ENCODE measurements around the gene PVR.
"Not testable (repeated sequence)": the region's sequence is repeated elsewhere in the genome, so short reads cannot be mapped to it uniquely, and the experiment has no call there.

Gene PVR, protein sequence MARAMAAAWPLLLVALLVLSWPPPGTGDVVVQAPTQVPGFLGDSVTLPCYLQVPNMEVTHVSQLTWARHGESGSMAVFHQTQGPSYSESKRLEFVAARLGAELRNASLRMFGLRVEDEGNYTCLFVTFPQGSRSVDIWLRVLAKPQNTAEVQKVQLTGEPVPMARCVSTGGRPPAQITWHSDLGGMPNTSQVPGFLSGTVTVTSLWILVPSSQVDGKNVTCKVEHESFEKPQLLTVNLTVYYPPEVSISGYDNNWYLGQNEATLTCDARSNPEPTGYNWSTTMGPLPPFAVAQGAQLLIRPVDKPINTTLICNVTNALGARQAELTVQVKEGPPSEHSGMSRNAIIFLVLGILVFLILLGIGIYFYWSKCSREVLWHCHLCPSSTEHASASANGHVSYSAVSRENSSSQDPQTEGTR

DNA sequence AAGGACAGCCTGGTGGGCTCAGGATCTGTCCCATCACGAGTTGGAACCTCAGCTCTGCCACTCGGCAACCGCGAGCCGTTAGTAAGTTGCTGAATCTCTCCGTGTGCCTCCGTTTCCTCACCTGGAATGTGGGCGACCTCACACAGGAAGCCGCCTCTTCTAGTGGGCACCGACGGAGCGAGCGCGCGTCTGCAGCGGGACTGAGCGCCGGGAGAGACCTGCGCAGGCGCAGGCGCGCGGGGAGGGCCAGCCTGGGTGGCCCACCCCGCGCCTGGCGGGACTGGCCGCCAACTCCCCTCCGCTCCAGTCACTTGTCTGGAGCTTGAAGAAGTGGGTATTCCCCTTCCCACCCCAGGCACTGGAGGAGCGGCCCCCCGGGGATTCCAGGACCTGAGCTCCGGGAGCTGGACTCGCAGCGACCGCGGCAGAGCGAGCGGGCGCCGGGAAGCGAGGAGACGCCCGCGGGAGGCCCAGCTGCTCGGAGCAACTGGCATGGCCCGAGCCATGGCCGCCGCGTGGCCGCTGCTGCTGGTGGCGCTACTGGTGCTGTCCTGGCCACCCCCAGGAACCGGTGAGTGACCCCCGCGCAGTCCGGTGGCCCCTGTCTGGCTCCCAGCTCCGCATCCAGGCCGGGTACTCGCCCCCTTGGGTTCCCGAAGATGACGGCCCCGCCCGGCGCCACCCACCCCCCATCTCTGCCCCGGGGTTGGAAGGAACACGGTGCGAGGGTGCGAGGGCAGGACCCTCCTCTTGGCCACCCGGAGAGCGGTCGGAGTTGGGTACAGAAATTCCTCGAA, at the start of gene PVR:
TSS of gene PVR (plus strand) at position 306 of the 797 bp plus-strand sequence. CDS start at position 493, 187 bp downstream.
- DNase-seq = peak; percentile 15

DNA sequence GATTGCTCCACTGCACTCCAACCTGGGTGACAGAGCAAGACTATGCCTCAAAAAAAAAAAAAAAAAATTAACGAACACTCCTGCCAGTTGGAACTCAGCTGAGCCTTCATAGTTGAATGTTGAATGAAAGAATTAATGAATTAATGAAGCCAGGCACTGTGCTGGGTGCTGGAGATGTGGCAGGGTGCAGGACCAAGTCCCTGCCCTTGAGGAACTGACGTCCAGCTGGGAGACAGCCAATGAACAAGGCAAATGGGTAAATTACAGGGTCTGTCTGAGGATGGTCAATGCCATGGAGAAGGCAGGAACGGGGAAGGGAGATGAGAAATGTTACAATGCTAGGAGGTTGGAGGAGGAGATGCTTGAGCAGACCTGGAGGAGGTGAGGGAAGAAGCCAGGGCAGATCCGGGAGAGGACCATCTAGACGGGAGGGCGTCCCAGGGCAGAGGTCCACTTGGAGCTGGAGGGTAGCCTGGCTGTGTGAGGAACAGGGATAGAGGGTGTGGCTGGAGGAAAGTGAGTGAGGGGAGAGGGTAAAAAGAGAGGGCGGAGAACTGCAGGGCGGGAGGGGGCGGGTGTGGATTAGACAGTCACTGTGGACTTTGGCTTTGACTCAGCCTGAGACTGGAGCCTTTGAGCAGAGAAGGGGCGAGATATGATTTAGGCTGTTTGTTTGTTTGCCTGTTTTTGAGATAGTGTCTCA, 47.1 kb upstream of the PVR start:
- no peak for DNase-seq

DNA sequence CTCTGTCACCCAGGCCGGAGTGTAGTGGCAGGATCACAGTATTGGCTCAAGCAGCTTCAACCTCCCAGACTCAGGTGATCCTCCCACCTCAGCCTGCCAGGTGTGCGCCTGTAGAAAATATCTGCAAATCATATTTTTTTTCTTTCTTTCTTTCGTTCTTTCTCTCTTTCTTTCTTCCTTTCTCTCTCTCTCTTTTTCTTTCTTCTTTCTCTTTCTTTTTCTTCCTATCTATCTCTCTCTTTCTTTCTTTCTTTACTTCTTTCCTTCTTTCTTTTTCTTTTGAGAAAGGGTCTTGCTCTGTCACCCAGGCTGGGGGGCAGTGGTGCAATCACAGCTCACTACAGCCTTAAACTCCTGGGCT, 46.6 kb upstream of the PVR start:
- no peak for DNase-seq

DNA sequence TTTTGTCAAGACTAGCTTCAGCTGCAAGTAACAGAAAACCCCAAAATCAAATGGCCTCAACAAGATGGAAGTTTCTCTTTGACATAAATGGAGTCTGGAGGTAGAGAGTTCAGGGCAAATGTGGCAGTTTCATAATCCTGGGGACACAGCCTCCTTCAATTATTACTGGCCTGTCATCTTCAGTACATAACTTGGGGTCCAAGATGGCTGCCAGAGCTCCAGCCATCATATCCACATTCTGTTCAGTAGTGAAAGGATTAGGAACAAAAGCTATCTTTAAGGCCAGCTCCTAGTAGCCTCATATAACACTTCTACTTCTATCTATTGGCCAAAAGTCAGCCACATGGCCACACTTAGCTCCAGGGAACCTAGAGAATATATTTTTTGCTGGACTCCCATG, 45.4 kb upstream of the PVR start:
- DNase-seq = no peak

DNA sequence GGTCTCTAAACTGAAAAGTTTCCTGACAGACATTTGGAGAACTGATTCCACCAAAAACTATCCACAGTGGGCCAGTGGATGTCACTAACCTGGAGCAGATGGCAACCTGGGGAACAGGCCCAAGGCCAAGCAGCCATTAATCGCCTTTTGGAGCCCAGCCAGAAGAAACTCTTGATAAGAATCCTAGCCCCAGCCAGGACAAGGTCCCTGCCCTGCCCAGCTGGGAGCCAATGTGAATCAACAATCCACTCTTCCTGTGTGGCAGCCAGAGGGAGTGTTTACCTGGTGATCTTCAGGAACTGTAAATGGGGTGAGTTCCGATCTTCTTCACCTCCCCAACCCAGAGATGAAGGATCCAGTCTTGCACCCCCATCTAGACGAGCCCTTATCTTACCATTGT, 44.8 kb upstream of the PVR start:
- DNase-seq = no peak

DNA sequence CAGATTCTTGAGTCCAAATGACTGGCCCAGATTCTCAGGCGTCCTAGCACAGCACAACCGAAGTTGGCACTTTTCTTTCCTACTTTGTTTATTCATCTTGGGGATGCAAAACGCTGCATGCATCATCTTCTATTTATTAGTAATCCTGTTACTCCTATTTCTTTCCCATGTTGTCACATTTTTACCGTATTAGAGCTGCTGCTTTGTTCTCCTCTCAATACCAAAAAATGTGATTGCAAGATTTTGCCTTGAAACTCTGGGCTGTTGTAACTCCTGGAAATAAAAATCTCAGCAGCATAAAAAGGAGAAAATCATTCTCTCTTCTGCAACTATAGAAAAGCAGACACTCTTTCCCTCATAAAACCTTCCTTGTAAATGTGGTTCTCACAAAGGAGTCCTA, 43.2 kb upstream of the PVR start:
- DNase-seq = no peak

DNA sequence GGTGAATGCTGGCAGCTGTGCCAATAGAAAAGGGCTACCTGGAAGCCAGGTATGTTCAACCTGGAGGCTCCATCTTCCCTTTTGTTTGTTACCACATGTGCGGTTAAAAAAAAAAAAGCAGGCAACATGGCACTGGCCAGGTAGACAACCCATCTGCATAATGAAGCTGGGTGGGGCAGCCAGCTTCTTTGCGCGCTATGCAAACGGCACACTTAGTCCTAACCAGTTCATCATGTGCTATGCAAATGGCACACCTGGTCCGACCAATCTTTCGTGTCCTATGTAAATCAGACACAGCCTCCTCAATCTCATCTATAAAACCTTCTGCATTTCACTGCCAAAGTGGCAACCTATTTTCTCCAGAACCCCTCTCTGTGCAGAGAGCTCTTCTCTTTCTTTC, 41.6 kb upstream of the PVR start:
- DNase-seq = no peak

DNA sequence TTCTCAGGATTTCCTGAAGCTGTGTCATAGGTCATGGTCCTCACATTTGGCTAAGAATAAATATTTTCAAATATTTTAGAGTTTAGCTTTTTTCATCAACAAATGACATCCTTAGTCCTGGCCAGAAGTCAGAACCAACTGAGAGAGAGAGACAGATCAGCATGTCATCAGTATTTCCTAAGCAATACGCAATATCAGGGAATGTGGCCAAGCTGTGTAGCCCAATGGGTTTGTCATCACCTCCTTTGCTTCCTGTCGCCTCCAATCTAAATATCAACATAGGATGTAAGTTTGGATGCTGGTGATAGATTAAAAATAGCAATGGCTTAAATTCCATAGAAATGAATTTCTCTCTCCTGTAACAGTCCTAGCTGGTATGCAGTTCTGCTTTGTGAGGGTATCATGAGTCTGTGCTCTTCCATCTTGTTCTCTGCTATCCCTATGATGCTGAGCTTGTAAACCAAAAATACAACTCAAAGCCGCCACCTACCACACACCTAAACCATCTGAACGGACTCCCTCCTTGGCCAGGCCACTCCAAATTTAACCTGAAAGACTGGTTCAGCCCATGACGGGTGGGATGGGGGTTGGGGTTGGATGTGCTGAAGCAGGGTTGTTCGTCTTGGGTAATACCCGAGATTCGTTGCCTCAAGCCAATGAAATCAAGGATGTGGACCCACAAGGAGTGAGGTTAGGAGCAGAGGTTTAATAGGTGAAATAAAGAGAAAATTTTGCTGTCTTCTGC, 40.3 kb upstream of the PVR start:
- no peak for DNase-seq

DNA sequence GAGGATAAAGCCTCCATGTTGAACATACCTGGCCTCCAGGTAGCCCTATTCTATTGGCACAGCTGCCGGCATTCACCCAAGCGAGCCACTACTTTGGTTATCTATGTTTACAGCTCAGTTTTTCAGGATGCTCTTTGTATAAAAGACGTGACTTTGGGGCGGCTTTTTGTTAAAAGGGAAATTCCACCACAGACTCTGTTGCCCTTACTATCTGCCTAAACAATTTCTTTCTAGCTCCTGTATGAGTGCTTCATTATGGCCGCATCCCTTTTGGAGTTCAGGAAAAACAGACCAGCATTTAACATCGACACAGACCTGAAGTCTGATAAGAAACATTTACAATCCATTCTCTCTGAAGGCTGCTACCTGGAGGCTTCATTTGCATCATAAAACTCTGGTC, 39.5 kb upstream of the PVR start:
- no peak for DNase-seq

DNA sequence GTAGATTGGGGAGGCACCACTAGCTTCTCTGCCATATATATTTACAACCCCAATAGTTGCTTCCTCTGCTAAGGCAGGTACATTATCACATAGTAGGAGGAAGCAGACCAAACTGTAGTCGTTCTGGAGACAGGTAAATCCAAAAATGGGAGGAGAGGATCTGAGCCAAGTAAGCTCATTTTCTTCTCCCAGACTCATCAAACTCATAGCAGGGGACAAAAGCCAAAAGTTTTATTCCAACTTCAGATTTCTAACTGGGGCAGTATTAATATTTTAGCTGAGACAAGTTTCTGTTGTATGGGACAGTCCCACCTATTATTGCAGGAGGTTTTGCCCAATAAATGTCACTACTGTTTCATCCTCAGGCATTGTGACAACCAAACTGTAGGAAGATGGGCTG, 38.2 kb upstream of the PVR start:
- DNase-seq = no peak

DNA sequence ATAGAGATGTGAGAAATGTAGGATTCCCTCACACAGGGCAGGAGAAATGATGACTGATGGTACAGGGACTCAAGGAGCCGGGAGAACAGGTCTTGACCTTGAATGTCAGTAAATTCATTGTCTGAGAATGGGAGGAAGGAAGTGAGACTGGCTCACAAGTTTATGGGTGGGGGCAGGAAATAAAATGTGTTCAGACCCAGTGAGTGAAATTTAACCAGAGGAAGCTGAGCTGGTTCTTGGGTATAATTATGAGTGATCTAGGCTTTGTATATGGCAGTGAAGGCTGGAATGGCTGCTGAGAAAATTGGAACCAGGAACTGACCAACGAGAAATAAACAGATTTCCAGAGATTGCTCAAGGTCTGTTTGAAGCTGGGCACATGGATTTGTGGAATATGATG, 36.7 kb upstream of the PVR start:
- DNase-seq = no peak

DNA sequence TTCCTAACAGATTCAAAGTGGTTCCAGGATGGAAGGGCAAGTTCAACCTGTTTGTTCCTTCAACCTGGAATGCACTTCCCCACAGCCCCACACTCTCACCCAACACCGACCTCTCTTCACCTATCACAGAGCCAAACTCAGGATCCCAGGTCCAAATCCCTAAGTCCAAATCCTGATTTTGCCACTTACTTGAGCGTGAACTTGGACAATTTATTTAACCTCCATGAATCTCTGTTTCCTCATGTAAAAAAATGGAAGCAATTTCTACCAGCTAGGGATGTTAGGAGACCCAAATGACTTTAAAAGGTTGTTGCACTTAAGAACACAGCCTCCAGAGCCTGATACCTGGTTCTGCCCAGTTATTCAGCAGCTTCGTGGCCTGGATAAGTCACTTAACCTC, 35.8 kb upstream of the PVR start:
- no peak for DNase-seq

DNA sequence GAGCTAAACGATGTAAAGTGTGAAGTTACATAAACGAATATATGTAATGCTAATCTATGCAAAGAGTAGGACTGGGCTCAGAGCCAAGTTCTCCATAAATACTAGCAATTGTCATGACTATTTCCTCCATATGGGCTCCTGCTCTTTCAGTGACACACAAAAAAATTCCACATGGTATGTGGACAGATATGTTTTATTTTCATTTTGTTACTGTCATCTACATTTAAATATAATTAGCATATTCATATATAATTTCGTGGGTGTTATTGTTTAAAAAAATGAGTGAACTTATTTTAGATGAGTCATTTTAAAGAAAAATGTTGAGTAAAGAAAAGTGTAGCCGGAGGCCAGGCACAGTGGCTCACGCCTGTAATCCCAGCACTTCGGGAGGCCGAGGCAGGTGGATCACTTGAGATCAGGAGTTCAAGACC, 35.3 kb upstream of the PVR start:
- DNase-seq = no peak

DNA sequence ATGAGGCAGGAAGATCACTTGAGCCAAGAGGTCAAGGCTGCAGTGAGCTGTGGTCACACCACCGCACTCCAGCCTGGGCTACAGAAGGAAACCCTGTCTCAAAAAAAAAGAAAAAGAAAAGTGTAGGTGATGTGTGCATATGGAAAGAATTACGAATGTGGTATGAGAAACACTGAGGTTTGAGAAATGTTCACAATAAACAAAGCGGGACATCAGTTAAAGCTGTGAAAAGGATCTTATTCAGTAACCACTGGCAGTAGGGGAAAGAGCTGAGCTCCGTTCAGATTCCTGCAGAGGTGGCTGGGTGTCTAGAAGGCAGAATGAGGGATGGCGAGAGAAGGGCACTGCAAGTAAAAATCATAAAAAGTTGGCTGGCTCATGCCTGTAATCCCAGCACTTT, 34.5 kb upstream of the PVR start:
- DNase-seq = no peak

DNA sequence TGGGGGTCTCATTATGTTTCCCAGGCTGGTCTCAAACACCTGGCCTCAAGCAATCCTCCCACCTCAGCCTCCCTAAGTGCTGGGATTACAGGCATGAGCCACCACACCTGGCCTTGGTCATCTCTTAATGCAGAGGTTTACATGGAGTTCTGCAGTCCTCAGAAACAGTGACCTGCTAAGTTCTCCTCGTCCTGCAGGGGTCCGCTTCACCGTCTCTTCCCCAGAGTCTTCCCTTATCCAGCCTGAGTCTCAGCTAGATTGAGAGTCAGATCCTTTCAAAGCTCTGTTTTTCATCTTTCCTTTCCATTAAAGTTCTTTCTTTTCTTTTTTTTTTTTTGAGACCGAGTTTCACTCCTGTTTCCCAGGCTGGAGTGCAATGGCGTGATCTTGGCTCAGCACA, 33.2 kb upstream of the PVR start:
- DNase-seq = not testable (repeated sequence)

DNA sequence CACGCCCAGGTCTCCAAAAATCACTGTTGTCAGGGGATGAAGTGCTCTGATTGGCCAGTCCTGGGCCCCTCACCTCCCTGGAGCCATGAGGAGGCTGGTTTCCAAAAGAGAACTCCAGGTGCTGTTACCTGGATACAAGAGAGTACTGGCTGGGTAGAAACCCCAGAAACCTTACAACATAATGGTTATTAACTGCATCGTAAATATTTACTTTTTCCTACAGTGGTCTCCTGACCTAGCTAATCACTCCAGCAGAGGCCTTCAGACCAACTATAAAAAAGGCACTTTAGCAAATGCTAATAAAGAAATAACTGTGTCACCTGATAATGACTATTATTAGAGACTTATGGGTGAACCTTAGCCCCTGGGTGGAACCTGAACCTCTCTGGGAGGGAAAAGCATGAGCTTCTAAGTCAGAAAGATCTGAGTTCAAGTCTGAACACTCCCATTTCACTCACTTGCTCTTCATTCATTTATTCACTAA, 31.9 kb upstream of the PVR start:
- no peak for DNase-seq

DNA sequence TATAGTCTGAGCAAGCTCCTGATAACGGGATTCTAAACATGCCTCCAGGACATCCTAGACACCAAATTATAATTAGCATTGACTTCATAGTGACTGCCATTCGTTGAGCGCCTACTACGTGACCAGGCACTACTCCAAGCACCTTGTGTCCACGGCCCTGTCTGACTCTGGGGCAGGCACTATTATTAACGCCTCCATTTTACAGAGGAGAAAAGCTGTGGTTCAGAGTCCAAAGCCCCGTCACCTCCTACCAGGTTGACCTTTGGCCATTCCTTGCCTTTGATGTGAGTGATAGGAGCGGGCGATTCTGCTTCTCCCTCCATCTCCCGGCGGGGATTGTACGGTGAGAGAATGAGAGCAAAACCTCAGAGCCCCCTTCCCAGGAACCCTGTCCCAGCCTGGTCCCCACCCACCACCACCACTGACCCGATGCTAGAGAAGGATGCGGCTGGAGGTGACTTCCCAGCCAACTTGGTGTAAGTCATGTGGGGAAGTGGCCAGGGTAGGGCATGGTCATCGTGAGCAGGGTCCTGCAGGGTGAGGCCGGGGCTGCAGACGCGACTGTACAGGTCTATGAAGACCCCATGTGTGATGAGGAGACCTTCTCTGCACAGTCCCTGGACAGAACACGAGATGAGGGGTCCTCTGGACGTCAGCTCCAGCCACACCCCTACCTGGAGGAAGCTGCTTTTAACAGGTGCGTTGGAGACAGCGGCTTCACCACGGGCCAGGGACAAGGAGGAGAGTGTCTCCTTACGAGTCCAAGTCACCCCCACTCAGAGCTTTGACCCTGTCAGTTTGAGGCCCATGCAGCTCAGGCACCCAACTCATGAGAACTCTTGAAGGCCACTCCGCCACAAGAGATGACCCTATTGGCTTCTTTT, 30.2 kb upstream of the PVR start, which contains the start of gene IGSF23:
TSS of gene IGSF23 (plus strand) at position 269 of the 884 bp plus-strand sequence. CDS start at position 352, 83 bp downstream.
- no peak for DNase-seq

DNA sequence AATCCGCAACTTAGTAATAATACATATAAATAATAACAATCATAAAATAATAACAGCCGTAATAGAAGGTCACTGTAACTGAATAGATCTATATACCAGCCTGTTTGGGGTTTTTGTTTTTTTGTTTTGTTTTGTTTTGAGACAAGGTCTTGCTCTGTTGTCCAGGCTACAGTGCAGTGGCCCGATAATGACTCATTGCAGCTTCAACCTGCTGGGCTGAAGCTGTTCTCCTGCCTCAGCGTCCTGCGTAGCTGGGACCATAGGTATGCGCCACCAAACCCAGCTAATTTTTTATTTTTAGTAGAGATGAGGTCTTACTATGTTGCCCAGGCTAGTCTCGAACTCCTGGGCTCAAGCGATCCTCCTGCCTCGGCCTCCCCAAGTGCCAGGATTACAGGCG, 29.4 kb upstream of the PVR start:
- DNase-seq = no peak

DNA sequence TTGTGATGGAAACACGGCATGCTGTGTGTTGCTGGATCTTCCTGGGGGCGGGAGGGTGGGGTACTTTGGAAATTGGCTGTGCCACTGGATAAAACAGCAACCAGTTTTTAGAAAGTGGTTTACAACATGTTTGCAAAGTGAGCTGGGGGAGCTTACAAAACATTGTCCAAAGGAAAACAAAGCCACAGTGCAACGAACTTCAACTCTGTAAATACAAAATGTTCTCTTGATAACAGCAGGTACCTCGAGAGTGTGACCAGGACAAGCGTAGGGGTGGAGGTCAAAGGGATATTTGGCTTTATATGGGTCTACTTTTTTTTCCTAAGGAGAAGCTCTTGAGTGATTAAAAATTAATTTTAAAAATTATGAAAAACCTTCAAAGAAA, 27.9 kb upstream of the PVR start:
- DNase-seq = no peak

DNA sequence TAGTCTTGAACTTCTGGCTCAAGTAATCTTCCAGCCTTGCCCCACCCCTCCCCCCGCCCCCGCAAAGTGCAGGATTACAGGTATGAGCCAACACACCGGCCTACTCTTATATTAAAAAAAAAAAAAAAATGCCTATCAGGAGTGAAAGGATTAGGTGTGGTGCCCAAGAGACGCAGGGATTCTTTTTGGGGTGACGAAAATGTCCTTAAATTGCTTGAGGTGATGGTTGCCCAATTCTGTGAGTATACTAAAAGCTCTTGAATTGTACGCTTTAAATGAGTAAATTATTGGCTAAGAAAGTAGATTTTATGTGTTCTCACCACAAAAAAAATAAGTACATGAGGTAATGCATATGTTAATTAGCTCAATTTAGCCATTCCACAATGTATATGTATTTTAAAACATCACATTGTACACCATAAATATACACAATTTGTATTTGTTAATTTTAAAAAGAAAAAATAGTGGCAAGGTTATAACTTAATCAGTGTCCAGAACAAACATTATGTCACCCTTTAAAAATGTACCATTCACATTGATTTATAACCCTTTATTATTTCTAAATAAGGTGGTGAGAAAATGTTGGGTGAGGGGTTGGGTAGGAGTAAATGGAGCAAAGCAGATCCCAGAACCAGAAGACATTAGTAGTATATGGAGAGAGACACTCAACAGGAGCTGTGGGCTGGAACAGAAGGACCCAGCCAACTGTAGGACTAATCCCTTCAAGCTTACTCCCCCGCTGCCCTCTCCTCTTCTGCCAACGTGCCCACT, 26.4 kb upstream of the PVR start:
- no peak for DNase-seq

All from CD4-positive, alpha-beta T cell treated with Interleukin-12 subunit alpha and Interleukin-12 subunit beta, for 1 hour (primary cell).